Activated T-cell treated with anti-CD3 and anti-CD28 coated beads for 48 hours (primary cell): Measurements from ENCODE around the gene CCNB3.
"Not testable (repeated sequence)": the region's sequence is repeated elsewhere in the genome, so short reads cannot be mapped to it uniquely, and the experiment has no call there.

Source experiments
- DNase-seq: peaks from one replicate; pipeline ENCODE4 v3.0.0-alpha.2; 2020; ENCODE audit warnings: low read depth

Gene CCNB3, protein sequence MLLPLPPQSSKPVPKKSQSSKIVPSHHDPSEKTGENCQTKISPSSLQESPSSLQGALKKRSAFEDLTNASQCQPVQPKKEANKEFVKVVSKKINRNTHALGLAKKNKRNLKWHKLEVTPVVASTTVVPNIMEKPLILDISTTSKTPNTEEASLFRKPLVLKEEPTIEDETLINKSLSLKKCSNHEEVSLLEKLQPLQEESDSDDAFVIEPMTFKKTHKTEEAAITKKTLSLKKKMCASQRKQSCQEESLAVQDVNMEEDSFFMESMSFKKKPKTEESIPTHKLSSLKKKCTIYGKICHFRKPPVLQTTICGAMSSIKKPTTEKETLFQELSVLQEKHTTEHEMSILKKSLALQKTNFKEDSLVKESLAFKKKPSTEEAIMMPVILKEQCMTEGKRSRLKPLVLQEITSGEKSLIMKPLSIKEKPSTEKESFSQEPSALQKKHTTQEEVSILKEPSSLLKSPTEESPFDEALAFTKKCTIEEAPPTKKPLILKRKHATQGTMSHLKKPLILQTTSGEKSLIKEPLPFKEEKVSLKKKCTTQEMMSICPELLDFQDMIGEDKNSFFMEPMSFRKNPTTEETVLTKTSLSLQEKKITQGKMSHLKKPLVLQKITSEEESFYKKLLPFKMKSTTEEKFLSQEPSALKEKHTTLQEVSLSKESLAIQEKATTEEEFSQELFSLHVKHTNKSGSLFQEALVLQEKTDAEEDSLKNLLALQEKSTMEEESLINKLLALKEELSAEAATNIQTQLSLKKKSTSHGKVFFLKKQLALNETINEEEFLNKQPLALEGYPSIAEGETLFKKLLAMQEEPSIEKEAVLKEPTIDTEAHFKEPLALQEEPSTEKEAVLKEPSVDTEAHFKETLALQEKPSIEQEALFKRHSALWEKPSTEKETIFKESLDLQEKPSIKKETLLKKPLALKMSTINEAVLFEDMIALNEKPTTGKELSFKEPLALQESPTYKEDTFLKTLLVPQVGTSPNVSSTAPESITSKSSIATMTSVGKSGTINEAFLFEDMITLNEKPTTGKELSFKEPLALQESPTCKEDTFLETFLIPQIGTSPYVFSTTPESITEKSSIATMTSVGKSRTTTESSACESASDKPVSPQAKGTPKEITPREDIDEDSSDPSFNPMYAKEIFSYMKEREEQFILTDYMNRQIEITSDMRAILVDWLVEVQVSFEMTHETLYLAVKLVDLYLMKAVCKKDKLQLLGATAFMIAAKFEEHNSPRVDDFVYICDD (N-terminal part only)

DNA sequence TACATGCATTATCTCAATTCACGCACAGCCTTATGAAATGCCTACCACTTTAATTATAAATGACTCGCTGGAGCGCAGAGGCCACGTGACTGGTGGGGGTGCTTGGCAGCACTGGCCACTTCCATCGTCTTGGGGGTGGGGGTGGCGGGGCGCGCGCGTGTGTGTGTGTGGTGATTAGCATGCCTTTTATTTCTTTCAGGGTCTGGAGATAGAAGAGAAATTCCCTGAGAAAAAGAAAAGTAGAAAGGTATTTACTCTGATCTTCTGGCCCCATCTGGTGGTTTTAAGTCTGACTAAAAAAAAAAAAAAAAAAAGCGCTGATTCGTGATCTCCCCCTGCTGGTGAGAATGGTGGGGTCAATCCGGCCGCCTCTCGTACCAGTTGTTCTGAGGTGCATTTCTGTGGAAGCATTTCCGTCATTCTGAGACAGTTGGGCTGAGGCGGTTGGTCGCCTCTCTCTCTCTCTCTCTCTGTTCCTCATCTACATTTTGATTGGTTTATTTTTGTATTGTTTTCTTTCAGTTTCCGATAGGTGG is at the start of gene CCNB3:
CCNB3 (plus strand) TSS at position 402 of the 536 bp plus-strand sequence. CDS start 80,399 bp downstream, outside the sequence.
- peak; percentile 50 for DNase-seq

DNA sequence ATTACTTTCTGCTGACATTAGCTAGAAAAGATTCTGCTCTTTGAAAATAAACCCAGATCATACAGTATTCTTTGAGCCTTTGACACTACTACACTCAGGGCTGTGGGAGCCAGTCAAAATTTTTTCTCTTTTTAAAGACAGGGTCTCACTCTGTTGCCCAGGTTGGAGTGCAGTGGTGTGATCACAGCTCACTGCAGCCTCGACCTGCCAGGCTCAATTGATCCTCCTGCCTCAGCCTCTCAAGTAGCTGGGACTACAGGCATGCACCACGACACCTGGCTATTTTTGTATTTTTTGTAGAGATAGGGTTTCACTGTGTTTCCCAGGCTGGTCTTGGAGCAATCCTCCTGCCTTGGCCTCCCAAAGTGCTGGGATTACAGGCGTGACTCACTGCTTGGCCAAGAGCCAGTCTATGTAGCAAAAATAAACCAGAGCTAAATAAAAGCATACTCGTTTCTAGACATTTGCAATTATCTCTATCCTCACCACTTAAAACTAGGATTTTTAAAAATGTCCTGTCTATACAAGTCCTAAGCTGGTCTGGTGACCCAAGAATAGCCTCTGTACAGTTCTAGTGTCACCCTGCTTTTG is 46.9 kb upstream of the CCNB3 start:
- no peak for DNase-seq

DNA sequence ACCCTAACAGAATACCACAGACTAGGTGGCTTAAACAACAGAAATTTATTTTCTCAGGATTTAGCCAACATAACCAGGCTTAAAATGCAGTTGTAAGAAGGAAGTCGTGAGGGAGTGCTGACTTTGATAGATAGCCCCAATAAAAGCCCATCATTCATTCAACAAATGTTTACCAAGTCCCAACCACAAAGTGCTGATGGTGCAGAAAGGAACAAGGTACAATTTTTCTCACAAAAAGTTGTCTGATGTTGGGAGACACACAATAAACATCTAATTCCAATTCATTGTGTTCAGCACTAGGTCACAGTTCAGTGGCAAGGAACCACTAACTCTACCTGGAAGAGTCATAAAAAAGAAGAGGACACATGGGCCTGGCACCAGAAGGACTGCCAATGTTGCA is 46.0 kb upstream of the CCNB3 start:
- DNase-seq = no peak

DNA sequence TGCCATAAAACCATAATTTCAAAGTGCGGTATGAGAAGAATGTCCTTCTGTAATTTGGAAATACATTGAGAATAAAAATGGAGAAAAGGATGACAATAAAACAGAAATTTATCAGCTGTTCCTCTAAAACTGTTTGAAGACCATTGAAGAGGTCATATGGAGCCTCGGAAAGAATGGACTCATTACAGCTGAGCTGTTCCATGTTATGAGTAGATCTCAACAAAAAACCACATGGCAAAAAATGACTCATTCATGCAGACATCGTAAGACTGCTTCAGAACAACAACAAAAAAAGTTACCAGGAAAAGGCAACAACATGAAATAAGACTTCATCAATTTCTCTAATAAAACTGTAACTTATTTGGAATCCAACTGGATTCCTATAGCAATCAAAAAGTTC is 43.4 kb upstream of the CCNB3 start:
- DNase-seq = no peak

DNA sequence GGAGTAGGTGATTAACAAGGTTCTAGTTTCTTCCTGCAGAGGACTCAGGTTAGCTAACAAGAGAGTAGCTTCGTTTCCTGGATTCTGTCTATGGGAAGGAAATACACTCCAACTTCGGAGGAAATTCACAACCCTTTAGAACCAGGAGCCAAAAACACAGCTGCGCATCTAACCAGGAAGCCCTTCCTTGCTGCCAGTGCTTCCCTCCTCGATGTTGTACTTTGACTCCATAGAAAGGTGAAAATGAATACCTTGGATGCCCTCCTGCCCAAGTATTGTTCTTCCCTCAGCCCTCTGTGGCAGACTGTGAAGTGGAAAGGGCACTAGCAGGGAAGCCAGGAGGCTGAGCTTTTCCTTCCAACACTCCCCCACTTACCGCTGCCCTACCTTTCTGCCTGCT is 38.8 kb upstream of the CCNB3 start:
- DNase-seq = no peak

DNA sequence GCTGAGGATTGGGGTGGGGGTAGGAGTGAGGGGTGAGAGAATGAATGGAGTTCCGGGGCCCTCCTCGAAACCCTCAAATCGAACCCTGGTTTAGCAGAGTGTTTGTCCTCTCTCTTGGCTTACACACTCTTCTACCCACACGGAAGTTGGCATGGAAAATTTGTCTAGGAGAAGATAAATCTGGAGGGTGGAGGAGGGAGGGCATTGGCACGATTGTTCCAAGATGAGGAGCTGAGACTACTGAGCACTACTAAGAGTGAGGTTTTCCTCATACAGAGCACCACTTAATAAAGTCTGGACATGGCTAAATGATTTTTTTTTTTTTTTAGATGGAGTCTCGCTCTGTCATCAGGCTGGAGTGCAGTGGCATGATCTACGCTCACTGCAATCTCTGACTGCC is 37.2 kb upstream of the CCNB3 start:
- DNase-seq = no peak

DNA sequence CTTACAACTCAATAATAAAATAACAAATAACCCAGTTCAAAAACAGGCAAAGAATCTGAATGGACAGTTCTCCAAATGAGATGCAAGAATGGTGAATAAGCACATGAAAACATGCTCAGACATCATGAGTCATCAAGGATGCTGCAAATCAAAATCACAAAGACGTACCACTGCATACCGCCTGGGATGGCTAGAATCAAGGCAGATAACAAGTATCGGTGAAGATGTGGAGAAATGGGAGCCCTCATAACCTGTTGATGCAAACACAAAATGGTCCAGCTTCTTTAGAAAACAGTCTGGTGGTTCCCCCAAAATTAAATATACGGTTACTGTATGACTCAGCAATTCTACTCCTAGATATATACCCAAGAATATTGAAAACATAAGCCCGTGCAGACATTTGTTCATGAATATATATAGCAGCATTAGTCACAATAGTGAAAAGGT is 36.3 kb upstream of the CCNB3 start:
- DNase-seq = no peak

DNA sequence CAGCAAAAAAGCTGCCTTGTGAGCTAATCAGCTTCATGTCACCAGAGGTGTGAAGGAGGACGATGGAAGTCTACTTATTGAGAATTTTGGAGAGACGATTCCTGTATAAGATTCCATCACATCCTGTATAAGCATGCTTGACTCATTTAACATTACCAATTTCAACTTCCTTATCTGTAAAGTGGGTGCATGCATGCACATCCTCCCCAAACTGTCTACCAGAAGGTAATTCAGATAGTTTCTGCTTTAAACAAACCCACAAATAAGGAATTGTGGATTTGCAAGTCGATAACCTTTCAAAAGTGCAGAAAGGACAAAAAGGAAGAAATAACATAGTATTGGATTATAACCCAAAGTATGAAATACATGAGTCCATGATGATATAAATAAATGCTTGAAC is 34.8 kb upstream of the CCNB3 start:
- DNase-seq = no peak

DNA sequence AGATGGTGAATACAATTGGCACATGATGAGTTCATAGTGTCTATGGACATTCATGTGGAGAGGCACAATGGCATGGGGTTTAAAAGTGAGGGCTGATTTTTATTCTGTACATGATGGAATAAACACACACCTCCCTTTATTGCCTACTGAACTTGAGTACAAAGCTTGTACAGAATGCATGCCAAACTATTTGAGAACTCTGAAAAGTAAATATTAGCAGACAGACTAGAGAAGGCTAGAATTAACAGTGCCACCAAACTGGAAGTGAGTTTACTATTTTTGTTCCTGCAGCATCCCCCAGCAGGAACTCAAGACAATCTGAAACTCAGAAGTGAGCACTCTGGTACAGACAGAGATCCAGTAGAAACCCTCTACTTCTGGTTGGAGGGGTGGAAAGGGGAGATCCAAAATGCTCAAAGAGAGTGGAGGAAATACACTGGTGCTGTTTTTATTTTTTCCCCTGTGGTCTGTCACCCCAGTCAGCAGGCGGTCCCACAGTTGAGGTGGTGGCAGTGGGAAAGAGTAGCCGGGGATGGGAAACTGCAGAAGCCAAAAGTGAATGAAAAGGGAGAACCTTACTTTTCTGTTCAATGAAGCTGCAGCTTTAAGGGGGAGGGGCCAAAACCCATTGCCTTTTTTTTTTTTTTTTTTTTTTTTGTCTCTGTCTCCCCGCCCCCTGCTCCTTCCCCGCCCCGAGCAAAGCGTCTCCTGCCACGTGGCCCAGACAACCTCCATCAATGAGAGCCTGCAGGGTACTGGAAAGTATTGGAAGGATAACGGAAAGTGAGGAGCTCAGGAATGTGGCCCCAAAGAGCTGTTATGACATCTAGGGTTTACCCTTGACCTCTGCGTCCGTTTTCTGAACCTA is 24.3 kb upstream of the CCNB3 start:
- DNase-seq = no peak

DNA sequence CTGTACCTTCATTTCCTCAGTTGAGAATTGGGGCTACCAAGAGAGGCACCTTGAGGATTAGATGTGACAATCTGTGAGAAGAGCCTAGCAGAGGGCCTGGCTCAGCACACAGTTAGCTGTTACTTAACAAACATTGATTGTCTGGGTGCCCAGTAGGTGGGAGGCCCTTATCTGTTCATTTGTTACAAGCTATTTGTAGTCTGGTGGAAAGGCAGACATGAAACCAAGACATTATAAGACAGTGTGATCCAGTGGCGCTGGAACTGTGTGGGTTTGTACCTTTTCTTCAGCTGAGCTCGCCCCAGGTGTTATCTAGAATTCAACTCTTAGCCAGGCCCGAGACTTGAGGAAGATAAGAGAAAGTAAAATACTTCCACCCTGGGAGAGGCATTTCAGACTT is 20.7 kb upstream of the CCNB3 start:
- no peak for DNase-seq

DNA sequence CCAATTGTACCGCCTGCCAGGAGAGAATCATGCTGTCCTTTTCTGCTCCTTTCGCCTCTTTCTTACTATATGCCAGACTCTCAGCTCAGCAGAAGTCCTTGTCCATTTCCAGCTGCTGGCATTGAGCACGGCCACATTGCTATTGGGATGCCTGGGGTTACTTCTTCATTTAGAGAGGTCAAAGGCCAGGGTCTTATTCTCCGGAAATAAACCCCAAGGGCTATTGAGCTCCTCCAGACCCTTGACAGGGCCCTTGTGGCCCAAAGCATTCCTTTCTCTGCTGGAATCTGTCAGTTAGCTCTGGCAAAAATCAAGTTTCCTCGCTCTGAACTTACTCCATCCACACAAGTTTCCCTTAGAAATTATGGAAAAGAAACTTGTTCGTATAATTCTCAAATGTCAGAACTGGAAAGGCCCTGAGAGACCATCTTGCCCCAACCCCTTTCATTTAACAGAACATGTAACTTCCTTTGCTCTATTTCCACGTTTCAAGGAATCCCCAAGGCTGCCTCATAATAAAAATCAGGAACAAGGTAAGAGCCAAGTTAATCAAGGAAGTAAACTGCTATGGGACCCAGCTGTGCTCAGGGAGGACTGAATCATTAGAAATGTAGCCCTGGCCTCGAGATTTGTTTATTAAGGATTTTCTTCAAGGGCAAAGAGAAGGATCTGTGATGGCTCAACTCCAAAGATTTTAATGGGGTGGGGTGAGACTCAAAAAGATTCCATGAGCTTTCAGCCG is 15.5 kb upstream of the CCNB3 start:
- no peak for DNase-seq

DNA sequence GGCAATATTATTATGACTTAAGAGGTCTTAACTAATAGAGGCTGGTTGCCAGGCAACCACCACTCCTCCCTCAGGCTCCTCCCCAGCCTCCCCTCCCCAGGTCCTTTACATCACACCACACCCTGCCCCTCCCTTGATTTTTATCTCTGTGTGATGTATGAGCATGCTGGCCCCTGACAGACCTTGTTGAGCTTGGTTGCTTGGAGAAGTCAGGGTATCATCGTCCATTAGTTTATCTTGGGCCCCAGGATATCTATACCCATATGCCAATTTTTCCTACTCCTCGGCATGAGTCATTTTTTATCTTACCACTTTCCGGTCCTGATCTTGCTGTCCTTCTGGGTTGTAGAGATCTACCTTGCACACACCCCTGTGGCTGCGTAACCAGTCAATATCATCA is 6.2 kb upstream of the CCNB3 start:
- DNase-seq = no peak

DNA sequence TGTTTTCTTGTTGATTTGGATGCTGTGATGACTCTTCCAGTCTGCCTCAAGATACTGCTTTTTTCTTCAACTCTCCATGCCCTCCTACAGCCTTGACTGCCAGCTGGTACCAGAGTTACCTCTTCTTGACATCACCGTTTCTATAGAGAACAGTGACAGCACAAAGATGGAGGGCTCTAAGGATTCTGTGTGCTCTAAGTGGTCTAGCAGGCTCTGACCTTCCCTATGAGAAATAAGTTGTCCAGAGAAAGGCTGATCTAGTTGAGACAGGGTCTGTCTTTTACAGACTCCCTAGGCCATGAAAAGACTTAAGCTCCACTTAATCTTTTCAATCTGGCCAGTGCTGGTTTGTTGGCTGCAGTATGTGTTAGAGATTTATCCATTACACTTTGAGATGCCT is 3.7 kb upstream of the CCNB3 start, which contains the start of gene AKAP4:
AKAP4 (minus strand) TSS at position 101 of the 400 bp plus-strand sequence. CDS start 118 bp downstream, outside the sequence.
- DNase-seq = no peak

DNA sequence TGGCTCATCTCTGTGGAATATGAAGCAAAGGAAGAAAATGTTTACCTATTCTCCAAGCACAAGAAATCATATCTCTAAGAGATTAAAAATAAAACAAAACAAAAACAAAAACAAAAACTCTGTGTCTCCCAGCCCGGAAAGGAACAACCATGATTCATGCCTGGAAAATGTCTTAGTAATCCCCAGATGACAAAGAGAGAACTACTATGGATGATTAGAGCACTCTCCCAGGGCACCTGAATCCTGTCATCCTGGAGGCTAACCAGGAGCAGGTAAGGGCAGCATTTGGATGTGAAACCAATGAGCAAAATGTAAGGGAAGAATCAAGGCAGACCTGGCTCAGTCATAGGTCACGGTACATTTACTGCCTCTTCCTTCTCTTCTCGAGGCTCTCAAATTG is 2.0 kb upstream of the CCNB3 start:
- DNase-seq = no peak

DNA sequence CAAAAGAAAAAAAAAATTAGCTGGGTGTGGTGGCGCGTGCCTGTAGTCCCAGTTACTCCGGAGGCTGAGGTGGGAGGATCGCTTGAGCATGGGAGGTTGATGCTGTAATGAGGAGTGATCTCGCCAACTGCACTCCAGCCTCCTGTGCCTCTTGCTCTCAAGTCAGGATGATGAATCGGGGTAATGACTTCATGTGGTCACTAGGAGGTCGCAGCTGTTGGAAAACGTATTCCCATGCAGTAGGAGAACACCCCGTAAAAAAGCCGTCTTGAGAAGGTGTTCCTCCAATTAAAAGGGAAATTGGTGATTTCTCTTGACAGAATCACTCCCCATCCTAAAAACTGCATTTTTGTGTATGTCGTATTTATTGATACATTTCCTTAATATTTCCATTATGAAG is 2.2 kb downstream of the CCNB3 start:
- DNase-seq = no peak

DNA sequence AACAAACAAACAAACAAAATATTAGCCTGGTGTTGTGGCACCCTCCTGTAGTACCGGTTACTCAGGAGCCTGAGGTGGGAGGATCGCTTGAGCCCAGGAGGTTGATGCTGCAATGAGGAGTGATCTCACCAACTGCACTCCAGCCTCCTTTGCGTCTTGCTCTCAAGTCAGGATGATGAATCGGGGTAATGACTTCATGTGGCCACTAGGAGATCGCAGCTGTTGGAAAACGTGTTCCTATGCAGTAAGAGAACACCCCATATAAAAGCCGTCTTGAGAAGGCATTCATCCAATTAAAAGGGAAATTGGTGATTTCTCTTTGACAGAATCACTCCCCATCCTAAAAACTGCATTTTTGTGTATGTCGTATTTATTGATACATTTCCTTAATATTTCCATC is 6.9 kb downstream of the CCNB3 start:
- DNase-seq = no peak

DNA sequence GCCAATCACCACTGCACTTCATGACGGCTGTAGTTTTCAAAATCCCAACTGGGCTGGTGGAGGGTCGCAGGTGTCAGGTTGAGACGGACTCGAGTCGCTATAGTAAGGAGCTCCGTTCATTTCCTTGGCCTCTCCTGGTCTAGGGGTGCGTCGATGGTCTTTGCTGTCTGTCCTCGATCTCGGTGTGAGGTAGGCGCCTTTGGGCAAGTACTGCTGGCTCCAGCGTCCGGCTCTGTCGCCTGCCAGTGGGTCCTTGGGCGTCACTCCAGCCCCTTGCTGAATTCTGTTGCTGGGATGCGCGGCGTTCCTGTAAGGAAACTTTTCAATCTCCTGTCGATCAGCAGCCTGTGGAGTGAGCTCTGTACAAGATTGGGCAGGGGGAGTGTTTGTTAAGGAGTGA is 76.7 kb downstream of the CCNB3 start:
- no peak for DNase-seq

DNA sequence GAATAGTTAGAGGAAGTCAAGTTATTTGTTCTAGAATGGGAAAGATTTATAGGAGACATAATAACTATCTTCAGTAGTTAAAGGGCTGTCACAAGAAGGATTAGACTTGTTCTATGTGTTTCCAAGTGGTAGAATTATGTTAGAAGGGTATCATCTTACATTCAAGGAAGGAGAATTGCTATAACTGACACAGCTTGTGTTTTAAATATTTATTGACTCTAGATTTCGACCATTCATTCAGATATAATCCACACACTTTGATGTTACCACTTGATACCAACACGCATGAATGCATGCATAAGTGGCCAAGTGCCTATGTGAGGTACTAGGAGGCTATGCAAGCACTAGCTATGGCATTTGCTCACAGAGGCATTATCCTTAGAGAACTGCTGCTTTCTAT is 122.7 kb downstream of the CCNB3 start:
- no peak for DNase-seq

DNA sequence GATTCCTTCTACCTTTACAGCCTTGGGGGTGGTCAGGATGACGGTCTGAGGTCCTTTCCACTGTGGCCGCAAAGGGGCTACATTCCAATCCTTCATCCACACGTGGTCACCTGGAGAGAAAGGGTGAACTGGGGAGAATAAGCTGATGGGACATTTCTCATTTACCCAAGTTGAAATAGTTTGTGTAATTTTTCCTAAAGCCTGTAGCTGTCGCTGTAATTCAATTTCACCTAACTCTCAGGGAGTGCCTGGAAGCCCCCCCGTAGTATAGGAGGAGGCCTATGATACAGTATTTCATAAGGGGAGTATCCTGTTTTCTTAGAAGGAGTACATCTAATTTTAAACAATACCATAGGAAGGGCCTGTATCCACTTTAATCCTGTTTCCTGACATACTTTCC is 128.1 kb downstream of the CCNB3 start:
- not testable (repeated sequence) for DNase-seq

DNA sequence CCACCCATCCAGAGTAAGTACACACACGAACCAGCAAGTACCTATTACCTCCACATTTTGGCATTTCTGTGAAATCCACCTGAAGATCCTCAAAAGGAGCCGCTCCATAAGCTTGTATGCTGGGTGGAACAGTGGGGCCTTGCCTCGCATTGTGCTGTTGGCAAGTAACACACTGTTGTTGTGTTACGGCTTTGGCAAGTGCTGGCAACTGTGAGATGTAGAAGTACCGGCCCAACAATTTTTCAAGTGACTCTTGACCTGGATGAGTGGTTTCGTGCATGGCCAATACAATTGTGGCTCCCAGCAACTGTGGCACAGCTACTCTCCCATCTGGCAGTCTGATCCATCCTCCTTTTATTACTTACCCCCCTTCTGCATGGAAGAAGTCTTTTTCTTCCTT is 128.7 kb downstream of the CCNB3 start:
- DNase-seq = no peak
